ENCODE data around the gene CD22.

The CD22 gene

DNA sequence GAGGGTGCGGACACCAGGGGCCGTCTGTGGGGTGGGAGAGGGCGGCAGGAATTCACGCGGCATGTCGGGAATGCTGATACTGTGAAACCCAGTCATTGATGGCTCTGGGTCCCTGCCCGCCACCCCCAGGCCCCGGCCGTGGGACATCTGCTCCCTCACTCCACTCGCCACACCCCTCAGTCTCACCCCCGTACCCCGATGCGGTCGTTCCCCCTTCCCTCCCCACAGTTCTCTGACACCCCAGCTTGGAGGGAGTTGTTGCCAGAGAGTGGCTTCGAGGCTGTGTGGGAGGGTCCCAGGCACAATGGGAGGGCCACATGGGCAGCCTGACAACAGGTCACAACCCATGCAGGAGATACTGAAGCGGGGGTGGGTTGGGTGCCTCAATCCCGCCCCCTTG lies 35.2 kb upstream of the CD22 start:
- no peak for TF ChIP-seq CTCF (IDR thresholded peaks at IDR 0.05; ENCODE audit: low read depth, low read length, missing control alignments)
- in situ Hi-C loops (cut with HindIII; ENCODE audit: low pct_ligation_motif_present, low sequenced_read_pairs), result no loop called here
- Histone ChIP-seq H3K36me3 (replicated peaks) (no peaks in the 10 kb centered on the region), H3K27me3 (replicated peaks) (peaks cover 5% of the 10 kb centered on the region), H3K4me3 (ENCODE audit: low read depth, low read length) (no peak overlapping the region), H3K27ac (no peak overlapping the region)
- no peak for DNase-seq

DNA sequence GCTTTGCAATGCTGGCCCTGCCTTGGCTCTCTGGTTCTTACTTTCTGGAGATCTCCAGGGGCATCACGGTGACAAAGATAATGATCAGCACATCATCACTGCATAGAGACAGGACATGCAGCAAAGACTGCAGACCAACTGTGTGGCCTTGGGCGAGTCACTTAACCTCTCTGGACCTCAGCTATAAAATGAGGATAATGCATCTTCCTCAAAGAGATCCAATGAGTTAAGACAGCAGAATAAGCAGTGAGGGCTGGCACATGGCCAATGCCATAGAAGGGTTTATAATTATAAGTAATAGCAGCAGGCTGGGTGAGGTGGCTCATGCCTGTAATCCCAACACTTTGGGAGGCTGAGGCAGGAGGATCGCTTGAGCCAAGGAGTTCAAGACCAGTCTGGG lies 34.7 kb upstream of the CD22 start:
- Histone ChIP-seq H3K27ac (no peak overlapping the region), H3K36me3 (replicated peaks) (no peaks in the 10 kb centered on the region), H3K4me3 (ENCODE audit: low read depth, low read length) (no peak overlapping the region), H3K27me3 (replicated peaks) (peaks cover 5% of the 10 kb centered on the region)
- no peak for DNase-seq
- no peak for TF ChIP-seq CTCF (IDR thresholded peaks at IDR 0.05; ENCODE audit: low read depth, low read length, missing control alignments)
- in situ Hi-C loops (cut with HindIII; ENCODE audit: low pct_ligation_motif_present, low sequenced_read_pairs), result no loop called here

DNA sequence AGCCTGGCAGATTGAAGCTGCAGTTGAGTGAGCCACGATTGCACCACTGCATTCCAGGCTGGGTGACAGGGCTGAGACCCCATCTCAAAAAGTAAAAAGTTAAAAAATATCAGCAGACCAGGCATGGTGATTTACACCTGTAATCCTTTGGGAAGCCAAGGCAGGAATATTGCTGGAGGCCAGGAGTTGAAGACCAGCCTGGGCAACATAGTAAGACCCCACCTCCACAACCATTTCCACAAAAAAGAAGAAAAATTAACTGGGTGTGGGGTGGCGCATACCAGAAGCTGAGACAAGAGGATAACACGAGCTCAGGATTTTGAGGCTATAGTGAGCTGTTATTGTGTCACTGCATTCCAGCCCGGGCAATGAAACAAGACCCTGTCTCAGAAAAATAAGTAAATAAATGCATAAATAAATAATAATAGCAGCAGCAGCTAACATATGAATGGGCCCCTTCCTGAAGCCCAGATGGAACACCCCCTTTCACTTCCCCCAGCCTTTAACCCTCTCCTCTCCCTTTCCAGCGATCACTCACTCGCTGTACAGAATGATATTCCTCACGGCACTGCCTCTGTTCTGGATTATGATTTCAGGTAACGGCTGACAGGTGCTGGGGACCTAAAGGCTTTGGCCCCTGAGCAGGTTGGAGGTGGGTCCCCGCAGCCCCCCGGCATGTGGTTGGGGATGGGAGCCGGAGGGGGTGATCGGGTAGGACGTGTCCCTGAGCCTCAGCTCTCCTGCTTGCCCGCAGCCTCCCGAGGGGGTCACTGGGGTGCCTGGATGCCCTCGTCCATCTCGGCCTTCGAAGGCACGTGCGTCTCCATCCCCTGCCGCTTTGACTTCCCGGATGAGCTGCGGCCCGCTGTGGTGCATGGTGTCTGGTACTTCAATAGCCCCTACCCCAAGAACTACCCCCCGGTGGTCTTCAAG lies 33.9 kb upstream of the CD22 start:
- Histone ChIP-seq H3K36me3 (replicated peaks) (no peaks in the 10 kb centered on the region), H3K27me3 (replicated peaks) (peaks cover 5% of the 10 kb centered on the region), H3K27ac (no peak overlapping the region), H3K4me3 (ENCODE audit: low read depth, low read length) (no peak overlapping the region)
- TF ChIP-seq CTCF (IDR thresholded peaks at IDR 0.05; ENCODE audit: low read depth, low read length, missing control alignments), result no peak
- in situ Hi-C loops (cut with HindIII; ENCODE audit: low pct_ligation_motif_present, low sequenced_read_pairs), result no loop called here
- DNase-seq, result no peak

DNA sequence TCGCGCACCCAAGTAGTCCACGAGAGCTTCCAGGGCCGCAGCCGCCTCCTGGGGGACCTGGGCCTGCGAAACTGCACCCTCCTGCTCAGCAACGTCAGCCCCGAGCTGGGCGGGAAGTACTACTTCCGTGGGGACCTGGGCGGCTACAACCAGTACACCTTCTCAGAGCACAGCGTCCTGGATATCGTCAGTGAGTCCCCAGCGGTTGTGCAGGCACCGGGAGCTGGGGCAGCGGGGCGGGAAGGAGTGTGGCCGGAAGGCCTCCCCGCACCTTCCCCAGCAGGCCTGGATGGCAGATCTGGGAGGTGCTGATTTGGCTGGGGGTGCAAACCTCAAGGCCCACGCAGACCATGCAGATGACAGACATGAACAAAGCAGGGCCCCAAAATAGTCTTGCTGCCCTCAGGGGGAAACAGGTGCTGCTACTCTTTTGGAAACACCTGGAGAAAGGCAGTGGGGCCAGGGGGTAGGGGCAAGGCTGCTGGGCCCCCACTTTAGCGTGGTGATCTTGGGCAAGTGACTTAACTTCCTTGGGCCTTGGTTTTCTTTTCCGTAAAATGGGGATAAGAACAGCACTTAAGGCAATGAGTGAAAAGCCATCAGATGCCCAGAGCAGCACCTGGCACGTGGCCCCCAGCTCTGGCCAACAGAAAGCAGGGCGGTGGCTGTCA lies 33.1 kb upstream of the CD22 start:
- no peaks in the 10 kb centered on the region for H3K36me3 ChIP-seq (replicated peaks)
- DNase-seq, result no peak
- TF ChIP-seq CTCF (IDR thresholded peaks at IDR 0.05; ENCODE audit: low read depth, low read length, missing control alignments), result no peak
- no peak overlapping the region for H3K27ac ChIP-seq
- peaks cover 5% of the 10 kb centered on the region for H3K27me3 ChIP-seq (replicated peaks)
- no peak overlapping the region for H3K4me3 ChIP-seq (ENCODE audit: low read depth, low read length)
- in situ Hi-C loops (cut with HindIII; ENCODE audit: low pct_ligation_motif_present, low sequenced_read_pairs), result no loop called here

DNA sequence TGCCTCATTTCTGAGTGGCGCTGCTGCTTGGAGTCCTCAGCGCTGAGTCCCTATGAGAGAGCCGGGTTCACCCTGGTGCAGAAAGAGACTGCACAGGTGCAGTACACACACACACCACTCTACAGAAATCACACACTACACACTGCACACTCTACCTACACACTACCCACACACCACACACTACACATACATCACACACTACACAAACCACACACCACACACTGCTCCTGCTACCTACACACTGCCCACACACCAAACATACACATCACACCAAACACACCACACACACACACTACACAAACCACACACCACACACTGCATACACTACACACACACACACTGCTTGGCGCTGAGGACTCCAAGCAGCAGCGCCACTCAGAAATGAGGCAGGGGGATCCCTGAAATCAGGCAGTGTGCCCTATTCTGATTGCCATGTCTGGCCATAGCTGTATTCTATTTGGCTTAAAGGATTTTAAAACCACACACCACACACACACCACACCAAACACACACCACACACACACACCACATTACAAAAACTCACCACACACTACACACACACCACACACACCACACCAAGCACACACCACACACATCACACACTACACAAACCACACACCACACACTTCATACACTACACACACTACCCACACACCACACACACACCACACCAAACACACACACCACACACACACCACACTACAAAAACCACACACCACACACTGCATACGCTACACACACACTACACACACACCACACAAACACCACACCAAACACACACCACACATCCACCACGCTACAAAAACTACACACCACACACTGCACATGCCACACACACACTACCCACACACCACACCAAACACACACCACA lies 32.1 kb upstream of the CD22 start:
- no peak for TF ChIP-seq CTCF (IDR thresholded peaks at IDR 0.05; ENCODE audit: low read depth, low read length, missing control alignments)
- H3K4me3 ChIP-seq (ENCODE audit: low read depth, low read length), result no peak overlapping the region
- H3K27ac ChIP-seq, result no peak overlapping the region
- in situ Hi-C loops (cut with HindIII; ENCODE audit: low pct_ligation_motif_present, low sequenced_read_pairs), result no loop called here
- H3K36me3 ChIP-seq (replicated peaks), result no peaks in the 10 kb centered on the region
- no peak for DNase-seq
- H3K27me3 ChIP-seq (replicated peaks), result peaks cover 5% of the 10 kb centered on the region

Measured in brain microvascular endothelial cell (primary cell).